Lower lobe of right lung (tissue), 2 donors: ENCODE data around the gene TMEM69. TPM values are rescaled to one million over a fixed set of nuclear protein-coding genes. Genes with fewer than 3 reads are reported as not detected.
"Not testable (repeated sequence)": the region's sequence is repeated elsewhere in the genome, so short reads cannot be mapped to it uniquely, and the experiment has no call there.

ENCODE experiments used
- ATAC-seq, 2 donors: fragments of 200-7000 bp; cut with Tn5 transposase; one replicate each; pipeline ENCODE4 v1.9.1; 2020 to 2022; ENCODE audit warnings: mild to moderate bottlenecking in 2 of 2, moderate library complexity in 2 of 2
- DNase-seq: peaks from one replicate; pipeline ENCODE4 v3.0.0-alpha.2; 2020
- H3K27ac ChIP-seq: fragments of 200-600 bp; one replicate; pipeline ENCODE4 v1.8.0; 2022
- H3K27me3 ChIP-seq: fragments of 200-600 bp; one replicate; pipeline ENCODE4 v1.8.0; 2022; ENCODE audit warnings: low read depth
- H3K36me3 ChIP-seq: fragments of 200-600 bp; one replicate; pipeline ENCODE4 v1.8.0; 2022; ENCODE audit warnings: mild to moderate bottlenecking
- H3K4me1 ChIP-seq: fragments of 200-600 bp; one replicate; pipeline ENCODE4 v1.8.0; 2022
- H3K4me3 ChIP-seq: fragments of 200-600 bp; one replicate; pipeline ENCODE4 v1.8.0; 2022; ENCODE audit warnings: mild to moderate bottlenecking
- H3K9me3 ChIP-seq: fragments of 200-600 bp; one replicate; pipeline ENCODE4 v1.8.0; 2022
- intact Hi-C: fragments of 100-400 bp; cut with DNase I; formaldehyde crosslinking; loops from one replicate; pipeline ENCODE4 v1.11.0; 2022
- total RNA-seq: library from RNA; stranded (reverse); fragmentation: NEBNext Ultra II Directional; extraction: Animal tissue kit (Norgen Biotek cat#: 25700); gene quantifications from one replicate; pipeline ENCODE4 v1.2.1, GENCODE V29; 2021
- TF ChIP-seq, protein P1 (sequence below): fragments of 200-600 bp; IDR thresholded peaks from one replicate; pipeline ENCODE4 v1.8.0; 2022; ENCODE audit warnings: antibody characterized with exemption, mild to moderate bottlenecking
- donor health status: DM: no; HTN: yes; CAD: no; lungs with severe emphysema.

Gene TMEM69
- total RNA-seq, 1 donor from 2014 or later: 16.8 TPM

DNA sequence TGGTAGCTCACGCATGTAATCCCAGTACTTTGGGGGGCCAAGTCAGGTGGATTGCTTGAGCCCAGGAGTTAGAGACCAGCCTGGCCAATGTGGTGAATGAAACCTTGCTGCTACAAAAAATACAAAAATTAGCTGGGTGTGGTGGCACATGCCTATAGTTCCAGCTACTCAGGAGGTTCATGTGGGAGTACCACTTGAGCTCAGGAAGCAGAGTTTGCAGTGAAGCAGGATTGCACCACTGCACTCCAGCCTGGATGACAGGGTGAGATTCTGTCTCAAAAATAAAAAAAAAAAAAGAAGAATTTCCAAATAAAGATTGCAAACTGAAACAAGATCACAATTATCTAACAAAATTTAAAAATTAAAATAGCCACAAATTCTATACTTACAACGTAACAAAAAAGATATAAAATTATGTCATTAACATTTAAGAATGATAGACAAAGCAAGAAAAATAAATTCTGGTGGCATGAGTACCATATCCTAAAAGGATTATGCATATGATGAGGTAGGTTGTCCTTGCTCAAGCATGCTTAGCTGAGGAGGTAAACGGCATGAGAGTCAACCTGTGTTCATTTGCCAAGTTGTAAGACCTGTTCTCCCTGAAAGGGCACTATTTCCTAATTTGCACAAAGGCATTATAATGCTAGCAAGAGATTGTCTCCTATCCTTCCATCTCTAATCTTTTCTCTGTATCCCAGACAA lies 42.2 kb downstream of the TMEM69 start:
- peaks cover 9% of the 10 kb centered on the region for H3K4me1 ChIP-seq
- peaks cover 23% of the 10 kb centered on the region for H3K36me3 ChIP-seq
- intact Hi-C loops: no loop called here
- no peaks in the 10 kb centered on the region for H3K27me3 ChIP-seq
- DNase-seq (peak; percentile 63), ATAC-seq (peak; percentile 84 to 90)
- H3K27ac ChIP-seq: peak overlapping the region; percentile 48
- no peaks in the 10 kb centered on the region for H3K9me3 ChIP-seq
- TF ChIP-seq, protein P1, sequence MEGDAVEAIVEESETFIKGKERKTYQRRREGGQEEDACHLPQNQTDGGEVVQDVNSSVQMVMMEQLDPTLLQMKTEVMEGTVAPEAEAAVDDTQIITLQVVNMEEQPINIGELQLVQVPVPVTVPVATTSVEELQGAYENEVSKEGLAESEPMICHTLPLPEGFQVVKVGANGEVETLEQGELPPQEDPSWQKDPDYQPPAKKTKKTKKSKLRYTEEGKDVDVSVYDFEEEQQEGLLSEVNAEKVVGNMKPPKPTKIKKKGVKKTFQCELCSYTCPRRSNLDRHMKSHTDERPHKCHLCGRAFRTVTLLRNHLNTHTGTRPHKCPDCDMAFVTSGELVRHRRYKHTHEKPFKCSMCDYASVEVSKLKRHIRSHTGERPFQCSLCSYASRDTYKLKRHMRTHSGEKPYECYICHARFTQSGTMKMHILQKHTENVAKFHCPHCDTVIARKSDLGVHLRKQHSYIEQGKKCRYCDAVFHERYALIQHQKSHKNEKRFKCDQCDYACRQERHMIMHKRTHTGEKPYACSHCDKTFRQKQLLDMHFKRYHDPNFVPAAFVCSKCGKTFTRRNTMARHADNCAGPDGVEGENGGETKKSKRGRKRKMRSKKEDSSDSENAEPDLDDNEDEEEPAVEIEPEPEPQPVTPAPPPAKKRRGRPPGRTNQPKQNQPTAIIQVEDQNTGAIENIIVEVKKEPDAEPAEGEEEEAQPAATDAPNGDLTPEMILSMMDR: no peak
- H3K4me3 ChIP-seq: no peak overlapping the region

DNA sequence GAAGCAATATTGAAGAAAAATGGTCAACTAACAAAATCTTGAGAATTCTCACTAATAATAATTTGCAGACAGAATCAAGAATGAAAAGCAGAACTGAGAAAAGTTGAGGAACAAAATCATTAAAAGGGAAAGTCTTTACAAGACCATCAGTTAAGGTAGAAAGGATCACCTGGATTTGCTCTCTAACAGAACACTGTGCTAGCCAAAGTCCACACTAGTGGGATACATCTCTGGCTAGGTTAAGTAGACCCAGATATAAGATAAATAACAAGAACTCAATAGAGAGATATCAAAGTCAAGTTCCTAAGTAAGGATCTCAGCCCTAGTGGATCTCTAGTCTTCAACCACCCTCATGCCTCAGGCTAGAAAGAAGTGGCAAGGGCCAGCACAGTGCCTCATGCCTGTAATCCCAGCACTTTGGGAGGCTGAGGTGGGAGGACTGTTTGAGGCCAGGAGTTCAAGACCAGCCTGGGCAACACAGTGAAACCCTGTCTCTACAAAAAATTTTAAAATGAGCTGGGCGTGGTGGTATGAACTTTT lies 42.9 kb downstream of the TMEM69 start:
- TF ChIP-seq, protein P1: no peak
- no peak for ATAC-seq
- Histone ChIP-seq H3K4me3 (no peak overlapping the region), H3K36me3 (peaks cover 23% of the 10 kb centered on the region), H3K9me3 (no peaks in the 10 kb centered on the region), H3K27me3 (no peaks in the 10 kb centered on the region), H3K4me1 (peaks cover 9% of the 10 kb centered on the region), H3K27ac (peak overlapping the region; percentile 48)
- intact Hi-C loops: no loop called here
- DNase-seq: no peak

DNA sequence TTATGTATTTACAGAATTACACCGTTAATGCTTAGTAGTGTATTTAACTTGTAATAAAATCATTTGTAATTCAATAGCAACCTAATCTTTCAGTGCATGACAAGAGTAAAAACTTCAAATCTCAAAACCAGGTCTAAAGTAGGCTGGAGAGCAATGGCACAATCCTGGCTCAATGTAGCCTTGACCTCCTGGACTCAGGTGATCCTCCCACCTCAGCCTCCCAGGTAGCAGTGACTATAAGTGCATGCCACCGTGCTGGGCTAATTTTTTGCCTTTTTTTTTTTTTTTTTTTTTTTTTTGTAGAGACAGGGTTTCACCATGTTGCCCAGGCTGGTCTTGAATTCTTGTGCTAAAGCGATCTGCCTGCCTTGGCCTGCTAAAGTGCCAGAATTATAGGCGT lies 51.2 kb downstream of the TMEM69 start:
- TF ChIP-seq, protein P1: no peak
- no peak overlapping the region for H3K27ac ChIP-seq

DNA sequence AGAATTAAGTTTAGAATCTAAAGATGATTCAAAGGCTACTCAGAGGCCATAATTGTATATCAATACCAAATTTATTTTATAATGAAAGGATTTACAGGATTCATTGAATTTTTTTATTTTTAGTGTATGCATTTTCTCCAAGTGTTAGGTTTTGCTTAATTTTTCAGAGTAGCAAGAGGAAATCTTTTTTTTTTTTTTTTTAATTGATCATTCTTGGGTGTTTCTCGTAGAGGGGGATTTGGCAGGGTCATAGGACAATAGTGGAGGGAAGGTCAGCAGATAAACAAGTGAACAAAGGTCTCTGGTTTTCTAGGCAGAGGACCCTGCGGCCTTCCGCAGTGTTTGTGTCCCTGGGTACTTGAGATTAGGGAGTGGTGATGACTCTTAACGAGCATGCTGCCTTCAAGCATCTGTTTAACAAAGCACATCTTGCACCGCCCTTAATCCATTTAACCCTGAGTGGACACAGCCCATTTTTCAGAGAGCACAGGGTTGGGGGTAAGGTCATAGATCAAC lies 51.7 kb downstream of the TMEM69 start:
- DNase-seq, H3K9me3 ChIP-seq, intact Hi-C loops, ATAC-seq, H3K27ac ChIP-seq, H3K27me3 ChIP-seq, H3K4me1 ChIP-seq, H3K4me3 ChIP-seq: not testable (repeated sequence)
- H3K36me3 ChIP-seq: peaks cover 18% of the 10 kb centered on the region

More for the DNA sequence above, 51.2 kb downstream of the TMEM69 start:
- intact Hi-C loops: no loop called here
- Histone ChIP-seq H3K4me3 (no peak overlapping the region), H3K36me3 (peaks cover 17% of the 10 kb centered on the region), H3K4me1 (no peaks in the 10 kb centered on the region), H3K9me3 (no peaks in the 10 kb centered on the region), H3K27me3 (no peaks in the 10 kb centered on the region)
- DNase-seq (no peak), ATAC-seq (no peak)

Other genes starting within 250 kb of the TMEM69 start
- gene TESK2, start 197.0 kb upstream of the TMEM69 start, total RNA-seq: 8.2 TPM
- 0.77 TPM for gene CCDC163, start 188.1 kb upstream of the TMEM69 start, total RNA-seq
- gene MMACHC, start 187.9 kb upstream of the TMEM69 start, total RNA-seq: 5.9 TPM
- gene PRDX1, start 166.3 kb upstream of the TMEM69 start, total RNA-seq: 417 TPM
- 203 TPM for gene AKR1A1, start 137.4 kb upstream of the TMEM69 start, total RNA-seq
- gene NASP, start 104.1 kb upstream of the TMEM69 start, total RNA-seq: 50.0 TPM
- gene CCDC17, start 64.1 kb upstream of the TMEM69 start, total RNA-seq: 20.3 TPM
- 146 TPM for gene GPBP1L1, start 1.6 kb upstream of the TMEM69 start, total RNA-seq
- 13.4 TPM for gene IPP, start 62.5 kb downstream of the TMEM69 start, total RNA-seq
- gene MAST2, start 115.4 kb downstream of the TMEM69 start, total RNA-seq: 25.8 TPM